ENCODE data around the gene GPC1.

The GPC1 gene

GRCh38 chr2:240437551-240437860 lies 2.0 kb downstream of the GPC1 start:
- peaks cover 22% of the 10 kb centered on the region for H3K27me3 ChIP-seq (ENCODE audit: control insufficient read depth, insufficient read depth, low read length, poor library complexity, severe bottlenecking)
- 87 to 94% methylated on average over 2 of the region's 2 CpGs for WGBS, 2 experiments
- no peaks in the 10 kb centered on the region for H3K36me3 ChIP-seq (ENCODE audit: control insufficient read depth, insufficient read depth, low read length)
- H3K4me1 ChIP-seq (ENCODE audit: control insufficient read depth, insufficient read depth, low read length), result peaks cover 11% of the 10 kb centered on the region
- H3K4me3 ChIP-seq (ENCODE audit: insufficient read depth, low read depth, low read length), result peak overlapping the region; percentile 69
- no peak overlapping the region for H3K27ac ChIP-seq (ENCODE audit: insufficient read depth, low read depth, low read length, poor library complexity, severe bottlenecking)
- no peaks in the 10 kb centered on the region for H3K9me3 ChIP-seq (ENCODE audit: control insufficient read depth, low read length)

- no peaks in the 10 kb centered on the region for H3K36me3 ChIP-seq (ENCODE audit: control insufficient read depth, insufficient read depth, low read length)
- H3K9me3 ChIP-seq (ENCODE audit: control insufficient read depth, low read length), result no peaks in the 10 kb centered on the region
- no peak overlapping the region for H3K27ac ChIP-seq (ENCODE audit: insufficient read depth, low read depth, low read length, poor library complexity, severe bottlenecking)
- peaks cover 22% of the 10 kb centered on the region for H3K27me3 ChIP-seq (ENCODE audit: control insufficient read depth, insufficient read depth, low read length, poor library complexity, severe bottlenecking)
- H3K4me3 ChIP-seq (ENCODE audit: insufficient read depth, low read depth, low read length), result no peak overlapping the region
- H3K4me1 ChIP-seq (ENCODE audit: control insufficient read depth, insufficient read depth, low read length), result peaks cover 11% of the 10 kb centered on the region
- 33% methylated on average over 24 of the region's 24 CpGs for WGBS, 2 experiments
Observed at GRCh38 chr2:240437861-240438809, 2.7 kb downstream of the GPC1 start.

DNA sequence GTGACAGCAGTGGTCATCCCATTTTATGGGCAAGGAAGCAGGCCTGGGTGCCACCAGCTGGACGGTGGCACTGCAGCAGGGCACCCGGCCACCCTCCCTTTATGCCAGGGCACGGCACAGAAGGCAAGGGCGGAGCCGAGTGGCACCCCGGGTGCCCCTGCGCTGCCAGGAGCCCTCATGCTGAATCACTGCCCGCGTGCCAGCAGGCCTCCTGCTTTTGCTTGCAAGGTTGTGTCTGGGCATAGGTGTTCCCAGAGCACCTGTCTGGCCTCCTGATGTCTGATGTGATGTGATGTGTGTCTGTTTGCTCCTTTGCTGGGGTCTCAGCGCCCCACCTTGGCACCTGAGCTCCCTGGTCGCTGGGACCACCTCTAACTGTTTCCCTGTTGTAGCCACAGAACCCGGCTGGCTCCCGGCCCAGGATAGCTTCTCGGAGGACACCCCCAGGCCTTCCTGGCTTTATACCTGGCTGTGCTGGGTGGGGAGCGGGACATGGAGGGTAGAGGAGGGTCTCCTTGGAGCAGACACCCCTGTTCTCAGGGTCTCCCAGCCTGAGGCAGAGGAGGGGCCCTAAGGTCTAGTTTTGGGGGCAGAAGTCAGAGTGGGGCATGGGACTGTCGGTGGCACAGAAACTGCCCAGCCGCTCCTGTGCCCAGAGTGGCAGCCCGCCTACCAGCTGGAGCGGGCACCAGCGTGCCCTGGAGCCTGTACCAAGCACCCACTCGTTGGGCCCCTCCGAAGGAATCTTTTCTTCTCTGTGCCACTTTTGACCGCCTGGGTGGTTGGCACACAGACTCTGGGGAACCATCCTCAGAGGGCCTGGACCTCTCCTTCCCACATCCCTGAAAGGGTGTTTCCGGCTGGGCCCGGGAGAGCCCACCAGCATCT lies 3.6 kb downstream of the GPC1 start:
- WGBS, 2 experiments, result 92 to 94% methylated on average over 25 of the region's 25 CpGs
- no peak overlapping the region for H3K4me3 ChIP-seq (ENCODE audit: insufficient read depth, low read depth, low read length)

DNA sequence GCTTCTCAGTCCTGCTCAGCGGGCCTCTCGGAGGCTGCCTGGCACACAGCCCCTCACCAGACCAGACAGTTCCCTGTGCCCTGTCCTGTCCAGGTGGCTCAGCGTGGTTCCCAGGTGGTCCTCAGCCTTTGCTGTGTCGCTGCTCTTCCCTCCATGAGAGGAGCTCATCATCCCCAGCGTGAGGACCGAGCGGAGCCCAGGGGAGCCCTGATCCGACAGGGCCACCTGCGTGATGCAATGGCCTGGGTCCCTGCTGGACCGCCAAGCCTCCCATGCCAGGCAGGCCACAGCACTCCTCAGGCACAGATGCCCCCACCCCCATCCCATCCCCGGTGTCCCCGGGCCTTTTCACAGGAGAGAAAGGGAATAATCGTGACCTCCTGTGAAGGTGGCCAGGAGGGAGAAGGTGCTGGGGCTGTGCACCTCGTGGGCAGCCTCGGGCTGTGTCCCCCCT lies 4.3 kb downstream of the GPC1 start:
- Histone ChIP-seq H3K9me3 (ENCODE audit: control insufficient read depth, low read length) (no peaks in the 10 kb centered on the region), H3K4me3 (ENCODE audit: insufficient read depth, low read depth, low read length) (no peak overlapping the region), H3K4me1 (ENCODE audit: control insufficient read depth, insufficient read depth, low read length) (peaks cover 11% of the 10 kb centered on the region), H3K36me3 (ENCODE audit: control insufficient read depth, insufficient read depth, low read length) (no peaks in the 10 kb centered on the region), H3K27ac (ENCODE audit: insufficient read depth, low read depth, low read length, poor library complexity, severe bottlenecking) (no peak overlapping the region), H3K27me3 (ENCODE audit: control insufficient read depth, insufficient read depth, low read length, poor library complexity, severe bottlenecking) (peaks cover 22% of the 10 kb centered on the region)
- 89 to 90% methylated on average over 15 of the region's 15 CpGs for whole genome bisulfite sequencing, 2 experiments

More for the DNA sequence above, 3.6 kb downstream of the GPC1 start:
- Histone ChIP-seq H3K9me3 (ENCODE audit: control insufficient read depth, low read length) (no peaks in the 10 kb centered on the region), H3K4me1 (ENCODE audit: control insufficient read depth, insufficient read depth, low read length) (peaks cover 11% of the 10 kb centered on the region), H3K27me3 (ENCODE audit: control insufficient read depth, insufficient read depth, low read length, poor library complexity, severe bottlenecking) (peaks cover 22% of the 10 kb centered on the region), H3K36me3 (ENCODE audit: control insufficient read depth, insufficient read depth, low read length) (no peaks in the 10 kb centered on the region), H3K27ac (ENCODE audit: insufficient read depth, low read depth, low read length, poor library complexity, severe bottlenecking) (no peak overlapping the region)

DNA sequence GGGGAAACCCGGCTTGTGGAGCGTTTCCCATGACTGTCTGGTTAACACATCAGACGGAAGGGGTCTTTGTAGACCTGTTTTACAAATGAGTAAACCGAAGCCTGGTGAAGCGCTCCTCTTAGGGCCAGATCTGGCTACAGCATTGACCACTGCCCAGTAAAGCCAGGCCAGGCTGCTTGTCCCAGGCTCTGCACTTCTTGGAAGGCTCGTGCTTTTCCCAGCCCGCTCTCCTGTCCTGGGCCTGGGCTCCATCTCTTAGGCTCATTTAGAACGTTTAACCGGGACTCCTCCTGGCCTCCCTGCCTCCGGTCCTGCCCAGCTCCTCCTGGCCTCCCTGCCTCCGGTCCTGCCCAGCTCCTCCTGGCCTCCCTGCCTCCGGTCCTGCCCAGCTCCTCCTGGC lies 4.8 kb downstream of the GPC1 start:
- Histone ChIP-seq H3K36me3 (ENCODE audit: control insufficient read depth, insufficient read depth, low read length) (no peaks in the 10 kb centered on the region), H3K27me3 (ENCODE audit: control insufficient read depth, insufficient read depth, low read length, poor library complexity, severe bottlenecking) (peaks cover 22% of the 10 kb centered on the region), H3K27ac (ENCODE audit: insufficient read depth, low read depth, low read length, poor library complexity, severe bottlenecking) (no peak overlapping the region), H3K4me3 (ENCODE audit: insufficient read depth, low read depth, low read length) (no peak overlapping the region), H3K9me3 (ENCODE audit: control insufficient read depth, low read length) (no peaks in the 10 kb centered on the region), H3K4me1 (ENCODE audit: control insufficient read depth, insufficient read depth, low read length) (peaks cover 11% of the 10 kb centered on the region)
- 94 to 95% methylated on average over 9 of the region's 12 CpGs for WGBS, 2 experiments

GRCh38 chr2:240440704-240441320 lies 5.3 kb downstream of the GPC1 start:
- Histone ChIP-seq H3K9me3 (ENCODE audit: control insufficient read depth, low read length) (no peaks in the 10 kb centered on the region), H3K36me3 (ENCODE audit: control insufficient read depth, insufficient read depth, low read length) (no peaks in the 10 kb centered on the region), H3K27ac (ENCODE audit: insufficient read depth, low read depth, low read length, poor library complexity, severe bottlenecking) (no peak overlapping the region), H3K4me1 (ENCODE audit: control insufficient read depth, insufficient read depth, low read length) (peaks cover 11% of the 10 kb centered on the region), H3K4me3 (ENCODE audit: insufficient read depth, low read depth, low read length) (no peak overlapping the region), H3K27me3 (ENCODE audit: control insufficient read depth, insufficient read depth, low read length, poor library complexity, severe bottlenecking) (peaks cover 22% of the 10 kb centered on the region)
- WGBS, 2 experiments, result 92 to 94% methylated on average over 18 of the region's 18 CpGs

GRCh38 chr2:240441326-240441992 lies 6.0 kb downstream of the GPC1 start:
- WGBS, 2 experiments, result 94 to 95% methylated on average over 27 of the region's 27 CpGs
- no peak overlapping the region for H3K4me3 ChIP-seq (ENCODE audit: insufficient read depth, low read depth, low read length)
- H3K4me1 ChIP-seq (ENCODE audit: control insufficient read depth, insufficient read depth, low read length), result peaks cover 11% of the 10 kb centered on the region
- H3K27ac ChIP-seq (ENCODE audit: insufficient read depth, low read depth, low read length, poor library complexity, severe bottlenecking), result no peak overlapping the region
- H3K9me3 ChIP-seq (ENCODE audit: control insufficient read depth, low read length), result no peaks in the 10 kb centered on the region
- H3K36me3 ChIP-seq (ENCODE audit: control insufficient read depth, insufficient read depth, low read length), result no peaks in the 10 kb centered on the region
- H3K27me3 ChIP-seq (ENCODE audit: control insufficient read depth, insufficient read depth, low read length, poor library complexity, severe bottlenecking), result peaks cover 18% of the 10 kb centered on the region

GRCh38 chr2:240441993-240442411 lies 6.5 kb downstream of the GPC1 start:
- H3K27ac ChIP-seq (ENCODE audit: insufficient read depth, low read depth, low read length, poor library complexity, severe bottlenecking), result no peak overlapping the region
- H3K4me1 ChIP-seq (ENCODE audit: control insufficient read depth, insufficient read depth, low read length), result peaks cover 10% of the 10 kb centered on the region
- H3K4me3 ChIP-seq (ENCODE audit: insufficient read depth, low read depth, low read length), result no peak overlapping the region
- no peaks in the 10 kb centered on the region for H3K36me3 ChIP-seq (ENCODE audit: control insufficient read depth, insufficient read depth, low read length)
- H3K27me3 ChIP-seq (ENCODE audit: control insufficient read depth, insufficient read depth, low read length, poor library complexity, severe bottlenecking), result peaks cover 12% of the 10 kb centered on the region
- WGBS, 2 experiments, result 94 to 95% methylated on average over 17 of the region's 17 CpGs
- H3K9me3 ChIP-seq (ENCODE audit: control insufficient read depth, low read length), result no peaks in the 10 kb centered on the region

DNA sequence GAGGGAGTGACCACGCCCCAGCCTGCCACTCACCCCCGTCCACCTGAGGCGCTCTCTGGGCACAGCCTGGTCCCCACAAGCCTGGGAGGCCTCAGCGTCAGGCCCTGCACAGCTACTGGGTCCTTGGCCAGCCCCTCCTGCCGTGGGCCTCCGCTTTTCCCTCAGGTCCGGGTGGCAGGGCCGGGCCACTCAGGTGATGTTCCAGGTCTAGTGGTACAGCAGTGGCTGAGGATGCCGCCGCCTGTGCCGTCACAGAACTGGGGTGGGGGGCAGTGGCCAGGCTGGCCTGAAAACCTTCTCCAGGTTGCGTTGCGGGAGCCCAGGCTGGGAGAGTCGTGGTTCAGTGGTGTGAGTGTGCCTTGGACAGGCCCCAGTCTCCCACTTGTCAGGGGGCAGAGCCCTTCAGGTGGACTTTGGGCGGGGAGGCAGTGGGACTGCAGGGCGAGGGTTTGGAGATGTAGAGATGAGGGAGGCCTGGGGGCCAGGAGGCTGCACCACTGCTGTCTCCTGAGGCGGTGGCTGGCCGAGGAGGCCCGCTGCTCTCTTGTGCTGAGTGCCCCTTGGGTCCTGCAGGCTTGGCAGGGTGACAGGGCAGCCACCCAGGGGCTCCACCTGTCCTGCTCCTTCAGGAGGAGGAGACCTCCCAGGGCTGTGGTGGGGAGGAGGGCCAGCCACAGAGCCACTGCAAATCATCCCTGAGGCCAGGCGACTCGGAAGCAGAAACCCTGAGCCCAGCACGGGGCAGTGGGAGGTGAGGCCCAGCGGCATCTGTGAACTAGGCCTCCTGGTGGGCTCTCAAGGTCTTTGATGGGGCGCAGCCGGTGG lies 7.6 kb downstream of the GPC1 start:
- WGBS, 2 experiments, result 87 to 93% methylated on average over 24 to 25 of the region's 25 CpGs
- H3K4me3 ChIP-seq (ENCODE audit: insufficient read depth, low read depth, low read length), result no peak overlapping the region
- H3K4me1 ChIP-seq (ENCODE audit: control insufficient read depth, insufficient read depth, low read length), result peaks cover under 1% of the 10 kb centered on the region
- H3K27me3 ChIP-seq (ENCODE audit: control insufficient read depth, insufficient read depth, low read length, poor library complexity, severe bottlenecking), result peaks cover 1% of the 10 kb centered on the region
- H3K9me3 ChIP-seq (ENCODE audit: control insufficient read depth, low read length), result no peaks in the 10 kb centered on the region
- H3K27ac ChIP-seq (ENCODE audit: insufficient read depth, low read depth, low read length, poor library complexity, severe bottlenecking), result no peak overlapping the region
- H3K36me3 ChIP-seq (ENCODE audit: control insufficient read depth, insufficient read depth, low read length), result no peaks in the 10 kb centered on the region
